Measurements from ENCODE around the gene SRMS. TPM values are rescaled to one million over a fixed set of nuclear protein-coding genes. Genes with fewer than 3 reads are reported as not detected.

SRMS gene
- total RNA-seq, 1 donor: not detected

- peak overlapping the region; percentile 20 for H3K27ac ChIP-seq (ENCODE audit: low read depth, low read length)
- no peak overlapping the region for H3K4me2 ChIP-seq (ENCODE audit: insufficient read depth, low read length)
These were observed 46.6 kb upstream of the SRMS start for GRCh38 chr20:63594043-63594561.

GRCh38 chr20:63592661-63593060 lies 45.1 kb upstream of the SRMS start:
- Histone ChIP-seq H3K36me3 (ENCODE audit: insufficient read depth, low read length) (peaks cover 39% of the 10 kb centered on the region), H3K27me3 (ENCODE audit: insufficient read depth, low read length) (no peaks in the 10 kb centered on the region), H3K9me3 (ENCODE audit: low read depth, low read length) (no peaks in the 10 kb centered on the region), H3K4me3 (ENCODE audit: insufficient read depth, low read length) (no peak overlapping the region), H3K27ac (ENCODE audit: low read depth, low read length) (no peak overlapping the region), H3K79me2 (ENCODE audit: insufficient read depth, low read length) (no peaks in the 10 kb centered on the region), H3K4me2 (ENCODE audit: insufficient read depth, low read length) (no peak overlapping the region), H3K4me1 (ENCODE audit: insufficient read depth, low read length) (peaks cover 8% of the 10 kb centered on the region), H2AFZ (ENCODE audit: low read length) (no peak overlapping the region), H4K20me1 (ENCODE audit: insufficient read depth, low read length) (peaks cover 15% of the 10 kb centered on the region)
- no peak for TF ChIP-seq CTCF (IDR thresholded peaks at IDR 0.05; ENCODE audit: extremely low read depth, low read depth, low read length)
- DNase-seq (ENCODE audit: insufficient read length, low spot score, missing footprints): peak; percentile 75

More at GRCh38 chr20:63594043-63594561, 46.6 kb upstream of the SRMS start:
- H2AFZ ChIP-seq (ENCODE audit: low read length): no peak overlapping the region
- peak; percentile 99 for DNase-seq (ENCODE audit: insufficient read length, low spot score, missing footprints)
- no peak overlapping the region for H3K4me3 ChIP-seq (ENCODE audit: insufficient read depth, low read length)
- H3K36me3 ChIP-seq (ENCODE audit: insufficient read depth, low read length): peaks cover 39% of the 10 kb centered on the region
- H3K27me3 ChIP-seq (ENCODE audit: insufficient read depth, low read length): no peaks in the 10 kb centered on the region
- no peaks in the 10 kb centered on the region for H3K9me3 ChIP-seq (ENCODE audit: low read depth, low read length)
- no peaks in the 10 kb centered on the region for H3K79me2 ChIP-seq (ENCODE audit: insufficient read depth, low read length)
- no peak for TF ChIP-seq CTCF (IDR thresholded peaks at IDR 0.05; ENCODE audit: extremely low read depth, low read depth, low read length)
- peaks cover 21% of the 10 kb centered on the region for H4K20me1 ChIP-seq (ENCODE audit: insufficient read depth, low read length)
- H3K4me1 ChIP-seq (ENCODE audit: insufficient read depth, low read length): peaks cover 8% of the 10 kb centered on the region

GRCh38 chr20:63591786-63592355 lies 44.3 kb upstream of the SRMS start:
- DNase-seq (ENCODE audit: insufficient read length, low spot score, missing footprints): peak; percentile 63
- H3K36me3 ChIP-seq (ENCODE audit: insufficient read depth, low read length): peaks cover 39% of the 10 kb centered on the region
- no peaks in the 10 kb centered on the region for H3K9me3 ChIP-seq (ENCODE audit: low read depth, low read length)
- no peak overlapping the region for H3K4me2 ChIP-seq (ENCODE audit: insufficient read depth, low read length)
- peaks cover 15% of the 10 kb centered on the region for H4K20me1 ChIP-seq (ENCODE audit: insufficient read depth, low read length)
- no peak for TF ChIP-seq CTCF (IDR thresholded peaks at IDR 0.05; ENCODE audit: extremely low read depth, low read depth, low read length)
- no peaks in the 10 kb centered on the region for H3K27me3 ChIP-seq (ENCODE audit: insufficient read depth, low read length)
- H3K4me3 ChIP-seq (ENCODE audit: insufficient read depth, low read length): no peak overlapping the region
- H3K27ac ChIP-seq (ENCODE audit: low read depth, low read length): no peak overlapping the region
- H3K79me2 ChIP-seq (ENCODE audit: insufficient read depth, low read length): no peaks in the 10 kb centered on the region
- H3K4me1 ChIP-seq (ENCODE audit: insufficient read depth, low read length): peaks cover 8% of the 10 kb centered on the region
- no peak overlapping the region for H2AFZ ChIP-seq (ENCODE audit: low read length)

- no peaks in the 10 kb centered on the region for H3K27me3 ChIP-seq (ENCODE audit: insufficient read depth, low read length)
- H3K9me3 ChIP-seq (ENCODE audit: low read depth, low read length): no peaks in the 10 kb centered on the region
- no peaks in the 10 kb centered on the region for H3K79me2 ChIP-seq (ENCODE audit: insufficient read depth, low read length)
- H3K27ac ChIP-seq (ENCODE audit: low read depth, low read length): no peak overlapping the region
- TF ChIP-seq CTCF (IDR thresholded peaks at IDR 0.05; ENCODE audit: extremely low read depth, low read depth, low read length): no peak
- no peak overlapping the region for H3K4me2 ChIP-seq (ENCODE audit: insufficient read depth, low read length)
- peaks cover 39% of the 10 kb centered on the region for H3K36me3 ChIP-seq (ENCODE audit: insufficient read depth, low read length)
- DNase-seq (ENCODE audit: insufficient read length, low spot score, missing footprints): peak; percentile 76
- no peak overlapping the region for H3K4me3 ChIP-seq (ENCODE audit: insufficient read depth, low read length)
- peaks cover 8% of the 10 kb centered on the region for H3K4me1 ChIP-seq (ENCODE audit: insufficient read depth, low read length)
- H2AFZ ChIP-seq (ENCODE audit: low read length): no peak overlapping the region
- H4K20me1 ChIP-seq (ENCODE audit: insufficient read depth, low read length): peaks cover 15% of the 10 kb centered on the region
These were observed 43.6 kb upstream of the SRMS start for GRCh38 chr20:63591147-63591533.

Data from osteoblast (primary cell).